ENCODE results near the gene CYP27B1. TPM values are rescaled to one million over a fixed set of nuclear protein-coding genes. Genes with fewer than 3 reads are reported as not detected.

The CYP27B1 gene
- total RNA-seq, 1 donor from 2014 or later: 4.2 TPM

DNA sequence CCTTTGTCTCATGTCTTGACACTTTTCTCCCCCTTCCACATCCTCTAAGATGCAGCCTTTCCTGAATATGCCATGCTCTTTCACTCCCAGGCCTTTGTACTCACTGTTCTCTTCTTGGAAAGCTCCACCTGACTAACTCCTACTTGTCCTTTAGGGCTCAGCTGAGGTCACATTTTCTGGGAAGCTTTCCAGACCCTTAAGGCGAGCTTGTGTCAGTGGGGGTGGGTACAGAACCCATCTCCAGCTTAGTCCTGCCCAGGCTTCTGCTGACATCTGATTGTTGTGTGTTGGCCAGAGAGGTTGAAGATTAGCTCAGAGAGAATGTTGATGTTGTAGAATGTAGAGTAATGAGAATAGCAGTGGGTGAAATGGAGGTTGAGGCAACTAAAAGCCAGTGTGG, 12.9 kb upstream of the CYP27B1 start:
- H3K36me3 Mint-ChIP-seq (ENCODE audit: low read depth): peaks cover 11% of the 10 kb centered on the region
- no peaks in the 10 kb centered on the region for H3K9me3 Mint-ChIP-seq
- TF ChIP-seq, protein P1, sequence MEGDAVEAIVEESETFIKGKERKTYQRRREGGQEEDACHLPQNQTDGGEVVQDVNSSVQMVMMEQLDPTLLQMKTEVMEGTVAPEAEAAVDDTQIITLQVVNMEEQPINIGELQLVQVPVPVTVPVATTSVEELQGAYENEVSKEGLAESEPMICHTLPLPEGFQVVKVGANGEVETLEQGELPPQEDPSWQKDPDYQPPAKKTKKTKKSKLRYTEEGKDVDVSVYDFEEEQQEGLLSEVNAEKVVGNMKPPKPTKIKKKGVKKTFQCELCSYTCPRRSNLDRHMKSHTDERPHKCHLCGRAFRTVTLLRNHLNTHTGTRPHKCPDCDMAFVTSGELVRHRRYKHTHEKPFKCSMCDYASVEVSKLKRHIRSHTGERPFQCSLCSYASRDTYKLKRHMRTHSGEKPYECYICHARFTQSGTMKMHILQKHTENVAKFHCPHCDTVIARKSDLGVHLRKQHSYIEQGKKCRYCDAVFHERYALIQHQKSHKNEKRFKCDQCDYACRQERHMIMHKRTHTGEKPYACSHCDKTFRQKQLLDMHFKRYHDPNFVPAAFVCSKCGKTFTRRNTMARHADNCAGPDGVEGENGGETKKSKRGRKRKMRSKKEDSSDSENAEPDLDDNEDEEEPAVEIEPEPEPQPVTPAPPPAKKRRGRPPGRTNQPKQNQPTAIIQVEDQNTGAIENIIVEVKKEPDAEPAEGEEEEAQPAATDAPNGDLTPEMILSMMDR (conservative IDR thresholded peaks at IDR 0.05): no peak
- peak overlapping the region; percentile 1 for H3K27ac Mint-ChIP-seq (ENCODE audit: unreplicated experiment)
- DNase-seq (ENCODE audit: low read depth, low spot score): no peak
- H3K4me1 Mint-ChIP-seq: peaks cover 20% of the 10 kb centered on the region
- no peaks in the 10 kb centered on the region for H3K27me3 Mint-ChIP-seq (ENCODE audit: low read depth)
- peak overlapping the region; percentile 43 for H3K4me3 Mint-ChIP-seq

DNA sequence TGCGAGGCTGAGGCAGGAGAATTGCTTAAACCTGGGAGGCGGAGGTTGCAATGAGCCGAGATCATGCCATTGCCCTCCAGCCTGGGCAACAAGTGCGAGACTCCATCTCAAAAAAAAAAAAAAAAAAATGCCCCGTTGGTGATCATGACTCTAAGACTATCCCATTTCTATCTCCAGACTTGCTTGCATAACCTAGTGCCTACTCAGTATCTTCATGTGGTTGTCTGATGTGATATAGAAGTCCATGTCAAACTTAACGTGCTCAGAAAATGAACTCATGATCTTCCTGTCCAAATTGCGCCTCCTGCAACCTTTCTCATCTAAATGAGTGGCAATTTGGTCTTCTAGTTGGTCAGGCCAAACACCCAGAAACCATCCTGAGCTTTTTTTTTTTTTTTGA, 11.0 kb upstream of the CYP27B1 start:
- no peak for DNase-seq (ENCODE audit: low read depth, low spot score)
- Mint-ChIP-seq H3K4me3 (no peak overlapping the region), H3K9me3 (no peaks in the 10 kb centered on the region), H3K27me3 (ENCODE audit: low read depth) (no peaks in the 10 kb centered on the region), H3K27ac (ENCODE audit: unreplicated experiment) (no peak overlapping the region), H3K36me3 (ENCODE audit: low read depth) (peaks cover 8% of the 10 kb centered on the region), H3K4me1 (peaks cover 14% of the 10 kb centered on the region)
- TF ChIP-seq, protein P1 (conservative IDR thresholded peaks at IDR 0.05): no peak

- Mint-ChIP-seq H3K27ac (ENCODE audit: unreplicated experiment) (peak overlapping the region; percentile 35), H3K27me3 (ENCODE audit: low read depth) (no peaks in the 10 kb centered on the region), H3K4me3 (peak overlapping the region; percentile 41), H3K4me1 (peaks cover 11% of the 10 kb centered on the region), H3K36me3 (ENCODE audit: low read depth) (peaks cover 4% of the 10 kb centered on the region), H3K9me3 (no peaks in the 10 kb centered on the region)
- TF ChIP-seq, protein P1 (conservative IDR thresholded peaks at IDR 0.05): no peak
- DNase-seq (ENCODE audit: low read depth, low spot score): no peak
Observed at GRCh38 chr12:57777367-57777766, 10.5 kb upstream of the CYP27B1 start.

- H3K9me3 Mint-ChIP-seq: no peaks in the 10 kb centered on the region
- peaks cover 6% of the 10 kb centered on the region for H3K27me3 Mint-ChIP-seq (ENCODE audit: low read depth)
- H3K4me1 Mint-ChIP-seq: peaks cover 17% of the 10 kb centered on the region
- peak overlapping the region; percentile 72 for H3K27ac Mint-ChIP-seq (ENCODE audit: unreplicated experiment)
- no peak for DNase-seq (ENCODE audit: low read depth, low spot score)
- TF ChIP-seq, protein P1 (conservative IDR thresholded peaks at IDR 0.05): no peak
- H3K36me3 Mint-ChIP-seq (ENCODE audit: low read depth): peaks cover 4% of the 10 kb centered on the region
- H3K4me3 Mint-ChIP-seq: peak overlapping the region; percentile 71
Observed at GRCh38 chr12:57776247-57776587, 9.3 kb upstream of the CYP27B1 start.

DNA sequence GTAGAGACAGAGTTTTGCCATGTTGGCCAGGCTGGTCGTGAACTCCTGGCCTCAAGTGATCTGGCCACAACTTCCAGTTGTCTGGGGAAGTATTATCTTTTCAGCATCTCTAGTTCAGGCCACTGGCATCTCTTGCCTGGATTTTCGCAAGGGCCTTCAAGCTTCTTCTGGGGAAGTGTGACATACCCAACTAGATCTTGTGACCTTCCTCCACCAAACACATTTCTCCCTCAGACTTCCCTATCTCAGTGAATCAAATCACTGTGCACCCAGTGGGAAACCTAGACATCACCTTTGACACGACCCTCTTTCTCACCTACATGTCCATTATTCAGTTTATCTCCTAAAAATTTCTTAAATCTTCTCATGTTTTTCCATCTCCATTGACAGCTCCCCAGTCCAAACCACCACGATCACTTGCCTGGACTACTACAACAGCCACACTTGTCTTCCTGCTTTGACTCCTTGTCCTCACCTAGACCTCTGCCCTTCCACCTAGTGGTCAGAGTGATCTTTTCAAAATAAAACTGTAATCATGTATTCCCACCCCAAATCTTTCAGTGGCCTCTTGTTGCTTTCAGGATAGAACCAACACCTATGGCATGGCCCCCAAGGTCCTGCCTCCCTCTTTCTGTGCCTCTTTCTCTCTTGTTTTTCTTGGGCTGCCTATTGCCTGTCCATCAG, 8.8 kb upstream of the CYP27B1 start:
- Mint-ChIP-seq H3K4me1 (peaks cover 21% of the 10 kb centered on the region), H3K4me3 (peak overlapping the region; percentile 71), H3K27me3 (ENCODE audit: low read depth) (peaks cover 6% of the 10 kb centered on the region), H3K27ac (ENCODE audit: unreplicated experiment) (peak overlapping the region; percentile 72), H3K36me3 (ENCODE audit: low read depth) (peaks cover 4% of the 10 kb centered on the region), H3K9me3 (no peaks in the 10 kb centered on the region)
- TF ChIP-seq, protein P1 (conservative IDR thresholded peaks at IDR 0.05): no peak
- DNase-seq (ENCODE audit: low read depth, low spot score): no peak

All from neural crest cell (in vitro differentiated cells).